HG02884 (cell line): ENCODE measurements around the gene CTSH.

ENCODE experiments used
- ATAC-seq: cut with Tn5 transposase; IDR thresholded peaks from one replicate; pipeline ENCODE4 v1.9.1; 2021; ENCODE audit warnings: mild to moderate bottlenecking, moderate library complexity; ENCODE audit not compliant: unreplicated experiment

The CTSH gene, protein sequence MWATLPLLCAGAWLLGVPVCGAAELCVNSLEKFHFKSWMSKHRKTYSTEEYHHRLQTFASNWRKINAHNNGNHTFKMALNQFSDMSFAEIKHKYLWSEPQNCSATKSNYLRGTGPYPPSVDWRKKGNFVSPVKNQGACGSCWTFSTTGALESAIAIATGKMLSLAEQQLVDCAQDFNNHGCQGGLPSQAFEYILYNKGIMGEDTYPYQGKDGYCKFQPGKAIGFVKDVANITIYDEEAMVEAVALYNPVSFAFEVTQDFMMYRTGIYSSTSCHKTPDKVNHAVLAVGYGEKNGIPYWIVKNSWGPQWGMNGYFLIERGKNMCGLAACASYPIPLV

DNA sequence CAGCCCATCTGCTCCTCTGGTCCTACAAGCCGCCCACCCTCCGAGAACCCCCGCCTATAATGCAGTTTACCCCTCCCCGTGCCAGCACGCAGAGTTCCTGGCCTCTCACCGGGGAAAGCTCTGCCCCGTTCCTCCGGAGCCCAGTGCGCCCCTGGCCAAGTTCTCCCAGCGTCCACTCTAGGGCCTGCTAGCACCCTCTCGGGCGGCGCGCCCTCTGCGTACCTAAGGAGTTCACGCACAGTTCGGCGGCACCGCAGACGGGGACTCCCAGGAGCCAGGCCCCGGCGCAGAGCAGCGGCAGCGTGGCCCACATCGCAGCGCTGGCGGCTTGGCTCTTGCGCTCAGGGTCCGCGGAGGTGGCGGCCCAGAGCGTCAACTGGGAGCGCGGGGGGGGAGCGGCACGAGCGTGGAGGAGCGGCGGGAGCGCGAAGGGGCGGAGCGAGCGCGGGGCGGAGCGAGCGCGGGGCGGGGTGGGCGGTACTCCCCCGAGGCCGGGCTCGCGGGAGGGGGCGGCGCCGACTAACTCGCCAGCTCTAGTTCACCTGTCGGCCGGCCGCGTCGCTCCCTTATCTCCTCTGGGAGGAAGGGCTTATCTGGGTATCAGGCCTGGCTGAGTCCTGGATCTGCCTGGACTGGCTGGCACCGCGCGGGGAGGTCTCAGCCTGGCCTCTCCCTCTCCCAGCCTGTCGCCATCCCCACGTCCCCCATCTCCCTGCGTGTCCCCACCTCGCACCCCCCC lies at the start of gene CTSH:
Gene CTSH (minus strand): TSS at position 378 of the 739 bp plus-strand sequence. CDS start 65 bp downstream, at position 313.
- ATAC-seq, result peak; percentile 57

DNA sequence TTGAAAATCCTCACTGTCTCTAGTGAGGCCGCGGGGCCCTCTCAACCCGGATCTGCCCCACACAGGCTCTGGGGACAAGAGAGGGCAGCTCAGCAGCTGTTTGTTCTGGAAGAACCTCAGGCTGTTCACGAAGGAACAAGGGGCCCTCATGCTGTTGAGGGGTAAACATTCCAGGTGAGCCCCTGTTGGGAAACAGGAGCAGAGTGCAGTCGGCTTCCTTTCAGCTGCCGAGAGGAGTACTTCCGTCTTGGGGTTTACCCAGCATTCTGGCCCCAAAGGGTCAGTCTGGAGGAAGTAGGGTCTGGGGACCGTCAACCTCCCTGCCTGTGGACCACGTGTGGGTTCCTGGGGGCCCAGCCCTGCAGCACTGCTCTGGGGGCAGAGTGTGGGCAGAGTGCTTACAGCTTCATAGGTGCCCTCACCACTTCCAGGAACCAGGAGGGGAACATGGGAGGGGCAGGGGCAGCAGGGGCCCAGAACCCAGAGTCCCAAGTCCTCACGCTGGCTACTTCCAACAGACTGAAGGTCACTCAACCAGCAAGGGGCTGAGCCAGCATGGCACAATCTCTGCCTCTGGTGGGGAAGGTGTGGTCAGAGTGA lies 49.2 kb upstream of the CTSH start:
- ATAC-seq, result no peak

DNA sequence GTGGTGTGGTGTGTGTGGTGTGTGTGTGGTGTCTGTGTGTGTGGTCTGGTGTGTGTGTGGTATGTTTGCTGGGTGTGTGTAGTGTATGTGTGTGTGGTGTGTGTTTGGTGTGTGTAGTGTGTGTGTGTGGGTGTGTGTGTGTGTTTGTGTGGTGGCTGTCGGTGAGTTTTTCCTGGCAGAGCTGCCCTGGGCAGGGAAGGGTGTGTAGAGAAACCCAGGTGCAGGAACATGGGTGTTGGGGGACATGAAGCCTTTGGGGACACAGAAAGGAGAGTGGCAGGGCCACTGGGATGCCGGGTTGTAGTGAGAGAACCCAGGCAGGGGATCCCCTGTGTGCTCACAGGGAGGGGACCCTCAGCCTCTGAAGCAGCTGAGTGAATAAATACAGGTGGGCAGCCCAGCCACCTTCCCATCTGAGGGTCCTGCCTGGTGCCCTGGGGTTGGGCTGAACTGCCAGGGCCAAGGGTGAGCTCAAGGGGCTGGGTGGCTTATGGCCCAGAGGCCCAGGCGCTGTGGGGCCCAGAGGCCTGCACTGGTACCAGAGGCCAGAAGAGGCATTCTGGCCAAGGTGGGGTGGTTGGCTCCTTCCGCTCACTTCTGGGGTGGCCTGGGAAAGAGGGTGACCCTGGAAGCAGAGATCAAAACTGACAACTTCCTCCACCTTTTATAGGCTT lies 48.5 kb upstream of the CTSH start:
- no peak for ATAC-seq

- ATAC-seq, result no peak
These were observed 47.8 kb upstream of the CTSH start for GRCh38 chr15:78992416-78993256.

DNA sequence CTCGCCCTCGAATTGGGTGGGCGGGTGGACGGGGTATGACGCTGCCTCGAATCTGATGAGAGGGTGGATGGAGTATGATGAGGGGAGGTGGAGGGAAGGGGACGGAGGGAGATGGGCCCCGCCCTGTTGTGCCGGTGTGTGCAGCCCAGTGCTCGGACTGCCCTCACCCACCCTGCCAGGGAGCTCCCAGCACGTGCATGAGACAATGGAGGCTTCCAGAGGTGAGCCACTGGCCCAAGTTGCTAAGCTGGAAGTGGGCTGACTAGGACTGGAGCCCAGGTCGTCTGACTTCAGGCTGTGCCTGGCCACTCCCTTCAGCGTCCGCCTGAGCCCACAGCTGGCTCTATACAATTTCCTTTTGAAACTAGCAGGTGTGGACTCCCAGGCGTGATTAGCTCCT lies 47.0 kb upstream of the CTSH start:
- ATAC-seq, result no peak

DNA sequence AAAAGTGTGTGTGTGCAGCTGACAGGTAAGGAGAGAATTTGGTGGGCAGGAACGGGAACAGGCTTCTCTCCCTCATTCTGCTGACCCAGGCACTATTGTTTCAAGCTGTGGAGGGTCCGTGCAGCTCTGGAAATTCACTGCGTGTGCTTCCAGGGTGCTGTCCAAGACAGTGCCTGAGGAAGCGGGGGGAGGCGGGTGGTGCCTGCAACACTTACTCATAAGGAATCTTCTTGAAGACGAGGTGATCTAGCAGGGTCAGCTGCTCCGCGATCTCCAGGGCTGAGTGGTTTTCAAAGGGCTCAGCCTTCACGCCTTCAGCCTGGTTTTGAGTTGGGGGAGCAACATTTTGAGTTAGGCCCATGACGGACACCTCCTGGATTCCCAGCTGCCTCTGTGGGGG lies 46.6 kb upstream of the CTSH start:
- no peak for ATAC-seq

DNA sequence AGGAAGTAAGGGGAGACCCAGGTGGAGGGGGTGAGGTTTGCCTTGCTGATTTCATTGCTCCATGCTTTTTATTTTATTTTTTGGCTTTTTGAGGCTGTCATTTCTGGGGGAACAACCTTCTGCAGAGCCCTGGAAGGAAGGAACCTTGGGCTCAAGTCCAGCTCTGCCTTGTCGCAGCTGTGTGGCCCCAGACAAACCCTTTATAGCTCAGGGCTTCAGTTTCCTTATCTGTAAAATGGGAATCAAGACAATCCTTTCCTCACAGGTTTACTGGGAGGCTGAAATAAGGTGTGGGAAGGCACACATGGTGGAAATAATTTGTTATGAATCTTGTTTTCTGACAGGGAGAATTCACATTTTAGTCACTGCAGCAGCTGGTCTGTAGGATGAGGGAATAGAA lies 45.4 kb upstream of the CTSH start:
- no peak for ATAC-seq

DNA sequence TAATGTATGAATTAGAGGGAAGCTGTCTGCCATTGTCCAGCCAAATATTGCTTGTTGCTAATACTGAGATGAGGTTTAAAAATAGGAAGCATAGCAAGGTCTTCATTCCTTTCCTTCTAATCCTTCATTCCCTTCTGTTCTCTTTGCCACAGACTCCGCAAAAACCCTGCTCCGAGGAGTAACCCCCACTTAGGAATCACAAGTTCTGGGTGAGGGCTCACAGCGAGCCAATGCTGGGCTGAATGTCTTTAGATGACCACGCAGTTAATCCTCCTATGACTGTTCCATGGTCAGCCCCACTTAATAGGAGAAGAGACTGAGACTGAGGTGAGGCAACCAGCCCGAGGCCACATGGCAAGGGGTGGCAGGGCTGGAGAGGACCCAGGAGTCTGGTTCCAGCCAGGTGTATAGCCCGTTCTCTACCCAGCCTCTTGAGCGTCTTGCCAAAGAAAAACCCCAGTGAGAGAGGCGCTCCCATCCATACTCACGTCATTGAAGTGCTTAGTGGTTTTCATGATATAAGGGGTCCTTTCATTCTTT lies 44.9 kb upstream of the CTSH start:
- ATAC-seq, result no peak

DNA sequence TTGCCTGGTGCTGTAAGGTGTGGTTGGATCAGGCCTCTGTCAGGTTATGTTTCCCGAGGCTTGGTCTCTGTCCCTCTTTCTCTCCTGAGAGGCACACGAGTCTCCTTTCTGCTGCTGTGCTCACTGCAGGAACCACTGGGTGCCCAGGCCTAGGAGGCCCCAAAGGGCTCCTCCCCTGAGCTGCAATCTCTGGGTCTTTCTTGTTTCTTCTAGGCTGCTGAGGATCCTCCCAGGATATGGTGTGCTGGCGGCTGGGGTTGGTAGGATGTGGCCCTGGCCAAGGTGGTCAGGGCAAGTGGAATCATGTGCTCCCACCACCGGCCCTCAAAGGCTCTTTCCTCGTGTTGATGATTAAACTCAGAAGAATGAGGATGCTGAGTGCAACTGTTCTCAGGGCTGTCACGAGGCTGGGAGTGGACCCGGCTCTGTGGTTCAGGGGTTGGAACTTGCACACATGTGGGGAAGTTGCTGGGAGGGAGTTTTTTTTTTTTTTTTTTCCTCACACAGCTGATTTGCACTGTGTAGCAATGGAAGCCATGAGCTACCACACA lies 43.6 kb upstream of the CTSH start:
- no peak for ATAC-seq

GRCh38 chr15:78987556-78988360 lies 42.9 kb upstream of the CTSH start:
- no peak for ATAC-seq

DNA sequence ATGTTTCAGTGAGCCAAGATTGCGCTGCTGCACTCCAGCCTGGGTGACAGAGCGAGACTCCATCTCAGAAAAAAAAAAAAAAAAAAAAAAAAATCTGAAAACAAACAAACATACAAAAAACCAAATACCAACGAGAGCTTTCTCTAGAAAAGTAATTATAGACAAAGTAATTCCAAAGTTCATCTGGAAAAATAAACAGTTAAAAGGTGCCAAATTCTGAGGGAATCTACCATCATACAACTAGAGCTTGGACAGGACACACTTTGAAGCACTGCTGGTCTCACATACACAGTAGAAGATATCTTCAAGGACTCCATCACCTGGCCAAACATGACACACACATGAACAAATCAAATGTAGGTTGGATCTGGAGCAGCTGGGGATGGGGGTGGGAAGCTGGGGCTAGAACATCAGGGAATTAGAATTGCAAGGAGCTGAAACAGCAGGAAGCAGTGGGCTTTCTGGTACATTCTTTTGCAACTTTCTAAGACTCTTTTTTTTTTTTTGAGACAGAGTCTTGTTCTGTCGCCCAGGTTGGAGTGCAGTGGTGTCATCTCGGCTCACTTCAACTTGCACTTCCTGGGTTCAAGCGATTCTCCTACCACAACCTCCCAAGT lies 41.1 kb upstream of the CTSH start:
- no peak for ATAC-seq

DNA sequence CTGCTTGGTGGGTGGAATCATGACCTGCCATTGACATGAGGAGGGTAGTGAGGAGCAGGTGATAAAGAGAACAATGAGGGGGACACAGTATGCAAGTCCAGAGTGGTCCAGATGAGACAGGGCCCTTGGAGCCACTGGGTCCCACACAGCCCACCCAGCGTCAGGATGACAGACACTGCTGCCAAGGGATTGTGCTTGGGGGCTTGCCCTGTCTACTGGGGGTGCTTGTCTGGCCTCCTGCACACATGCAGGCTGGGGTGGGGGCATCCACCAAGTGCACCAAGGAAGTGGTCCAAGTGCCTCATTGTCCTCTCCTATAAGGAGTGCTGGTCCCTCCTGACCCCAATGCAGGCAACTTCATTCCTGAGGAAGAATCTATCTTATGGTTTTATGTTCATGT lies 39.2 kb upstream of the CTSH start:
- ATAC-seq, result no peak

DNA sequence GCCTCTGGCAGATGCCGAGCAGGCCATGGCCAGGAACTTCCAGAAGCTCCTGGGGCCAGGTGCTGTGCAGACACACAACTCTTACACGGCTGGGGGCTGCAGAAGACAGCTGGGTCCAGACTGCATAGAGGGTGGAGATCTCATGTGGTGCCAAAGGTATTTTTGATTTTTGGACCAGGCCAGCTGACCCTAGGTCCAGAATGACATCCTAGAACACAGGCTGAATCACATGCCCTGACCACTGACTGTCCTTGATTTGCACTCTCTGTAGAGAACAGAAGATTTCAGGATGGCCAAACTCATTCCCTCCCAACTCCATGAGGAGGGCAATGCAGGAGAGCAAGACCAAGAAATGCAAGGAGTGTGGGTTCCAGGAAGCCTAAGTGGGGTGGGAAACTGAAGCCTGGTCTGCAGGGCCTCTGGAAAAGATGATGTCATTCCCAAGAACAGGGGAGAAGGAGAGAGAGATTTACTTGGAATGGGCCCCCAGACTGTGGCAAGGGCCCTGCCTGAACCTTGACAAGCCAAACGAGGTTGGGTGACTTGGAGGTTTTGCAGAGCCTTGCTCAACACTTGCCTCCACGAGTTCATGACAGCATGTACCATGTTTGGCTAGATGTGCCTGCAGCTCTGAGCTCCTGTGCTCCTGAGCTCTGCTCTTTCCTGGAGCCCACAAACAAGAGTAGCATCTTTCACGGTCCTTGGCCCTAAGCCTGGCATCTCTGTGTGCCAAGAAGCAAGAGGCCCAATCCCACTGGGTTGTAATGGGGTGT lies 38.5 kb upstream of the CTSH start:
- ATAC-seq, result no peak

GRCh38 chr15:78982736-78983135 lies 37.9 kb upstream of the CTSH start:
- ATAC-seq, result no peak

GRCh38 chr15:78981532-78982313 lies 36.9 kb upstream of the CTSH start:
- ATAC-seq, result no peak

DNA sequence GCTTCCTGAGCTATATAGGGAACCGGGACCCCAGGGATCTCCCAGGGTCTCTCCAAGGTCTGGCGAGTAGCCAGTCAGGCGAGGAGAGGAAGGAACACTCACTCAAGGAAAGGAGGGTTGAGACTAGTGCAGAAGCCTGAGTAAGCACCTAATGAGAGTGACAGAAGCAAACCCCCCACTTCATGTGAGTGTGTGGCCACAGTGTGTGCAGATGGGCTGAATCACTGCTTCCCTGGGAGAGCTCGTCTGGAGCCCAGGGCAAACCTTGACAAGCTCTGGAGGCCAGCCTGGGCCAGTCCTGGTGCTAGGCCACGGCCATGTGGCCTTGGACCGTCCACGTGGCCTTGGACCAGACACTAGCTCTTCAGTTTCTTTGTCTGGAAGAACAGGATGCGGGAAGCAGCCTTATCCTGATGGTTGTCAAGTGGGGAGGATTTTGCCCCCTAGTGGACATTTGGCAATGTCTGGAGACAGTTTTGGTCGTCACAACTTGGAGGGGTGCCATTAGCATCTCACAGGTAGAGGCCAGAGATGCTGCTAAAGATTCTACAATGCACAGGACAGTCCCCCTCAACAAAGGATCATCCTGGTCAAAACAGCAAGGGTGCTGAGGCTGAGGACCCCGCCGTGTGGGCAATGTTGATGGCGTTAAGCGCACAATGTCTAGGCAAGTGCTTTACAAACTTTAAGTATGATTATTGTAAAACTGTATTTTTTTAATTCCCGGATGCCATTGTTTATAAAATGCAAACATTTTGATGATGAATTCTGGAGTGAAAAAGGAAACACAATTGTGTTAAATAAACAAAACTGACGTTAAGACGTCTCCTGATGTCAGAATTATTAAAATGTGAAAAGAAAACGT lies 34.8 kb upstream of the CTSH start:
- ATAC-seq, result no peak
